Kidney glomerular epithelial cell (primary cell): ENCODE results near the gene HS3ST5.
"Not testable (repeated sequence)": the region's sequence is repeated elsewhere in the genome, so short reads cannot be mapped to it uniquely, and the experiment has no call there.

ENCODE experiments used
- DNase-seq: peaks from one replicate; lab custom pipeline; 2025; lab: John Stamatoyannopoulos, UW

HS3ST5 gene

DNA sequence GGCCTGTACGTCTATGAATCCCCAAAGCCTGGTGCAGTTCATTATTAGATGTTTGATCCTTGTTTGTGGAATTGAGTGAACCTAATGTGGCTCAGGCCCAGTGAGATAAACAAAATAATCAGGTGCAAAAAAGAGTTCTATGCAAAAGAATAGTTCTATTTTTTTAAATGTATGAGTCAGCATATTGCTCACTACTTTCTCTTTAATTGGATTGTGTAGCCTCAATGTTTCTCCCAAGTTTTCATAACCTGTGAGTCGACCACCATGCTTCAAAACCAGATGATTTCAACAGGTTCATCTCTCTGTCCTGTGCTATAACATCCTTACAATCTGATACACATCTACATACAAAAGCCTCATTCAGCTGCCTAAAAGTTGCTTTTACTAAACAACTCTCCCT lies 255.3 kb downstream of the HS3ST5 start:
- no peak for DNase-seq

DNA sequence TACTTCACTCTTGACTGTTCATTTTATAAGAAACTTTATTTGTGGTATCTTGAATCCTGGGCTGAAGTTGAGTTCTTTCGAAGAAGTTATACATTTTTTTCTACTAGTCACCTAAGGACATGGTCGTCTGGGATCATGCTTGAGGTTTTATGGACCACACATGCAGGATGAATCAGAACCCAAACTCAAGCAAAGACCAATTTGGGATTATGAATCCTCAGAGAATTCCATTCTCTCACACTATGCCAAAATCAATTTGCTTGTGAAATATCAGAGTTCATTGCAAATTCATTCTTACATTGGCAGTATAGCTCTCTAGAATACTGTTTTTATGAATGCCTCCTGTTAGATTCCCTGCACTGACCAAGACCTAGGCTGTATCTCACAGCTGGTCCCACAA lies 257.6 kb downstream of the HS3ST5 start:
- no peak for DNase-seq

DNA sequence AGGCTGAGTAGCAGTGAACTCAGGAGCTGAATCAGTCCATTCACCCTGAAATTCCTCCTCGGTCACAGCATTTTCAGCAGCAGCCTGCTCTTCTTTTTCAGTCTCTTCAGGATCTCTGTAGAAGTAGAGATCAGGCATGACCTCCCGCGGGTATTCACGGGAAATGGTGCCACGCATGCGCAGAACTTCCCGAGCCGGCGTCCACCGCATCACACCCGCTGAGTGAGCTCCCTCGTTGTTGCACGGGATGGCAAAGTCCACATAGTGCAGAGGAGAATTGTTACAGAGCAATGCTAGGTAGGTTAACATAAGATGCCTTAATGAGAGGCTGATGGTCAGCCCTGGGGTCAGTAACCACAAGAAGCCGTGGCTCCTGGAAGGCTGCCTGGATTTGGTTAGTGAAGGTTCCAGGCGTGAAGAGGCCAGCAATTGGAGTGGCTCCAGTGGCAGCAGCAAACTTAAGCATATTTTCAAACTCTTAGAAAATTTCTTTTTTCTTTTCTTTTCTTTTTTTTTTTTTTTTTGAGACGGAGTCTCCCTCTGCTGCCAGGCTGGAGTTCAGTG lies 258.4 kb downstream of the HS3ST5 start:
- DNase-seq = no peak

DNA sequence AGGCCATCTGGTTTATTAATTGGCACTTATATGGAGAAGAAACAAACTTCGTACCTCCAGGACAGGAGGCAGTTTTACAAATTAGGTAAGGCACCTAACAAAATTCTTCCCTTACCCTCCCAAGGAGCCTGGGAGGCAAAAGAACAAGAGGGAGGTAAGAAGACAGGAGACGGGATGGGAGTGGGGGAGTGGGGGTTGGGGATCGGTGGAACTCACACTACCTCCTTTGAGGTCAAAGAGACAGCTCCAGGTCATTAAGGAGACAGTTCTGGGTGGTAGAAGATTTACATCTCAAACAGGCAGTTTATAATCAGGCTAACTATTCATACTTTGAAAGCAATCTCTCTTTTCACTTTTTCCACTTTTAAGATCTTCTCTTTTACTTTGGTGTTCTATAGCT lies 259.6 kb downstream of the HS3ST5 start:
- no peak for DNase-seq

DNA sequence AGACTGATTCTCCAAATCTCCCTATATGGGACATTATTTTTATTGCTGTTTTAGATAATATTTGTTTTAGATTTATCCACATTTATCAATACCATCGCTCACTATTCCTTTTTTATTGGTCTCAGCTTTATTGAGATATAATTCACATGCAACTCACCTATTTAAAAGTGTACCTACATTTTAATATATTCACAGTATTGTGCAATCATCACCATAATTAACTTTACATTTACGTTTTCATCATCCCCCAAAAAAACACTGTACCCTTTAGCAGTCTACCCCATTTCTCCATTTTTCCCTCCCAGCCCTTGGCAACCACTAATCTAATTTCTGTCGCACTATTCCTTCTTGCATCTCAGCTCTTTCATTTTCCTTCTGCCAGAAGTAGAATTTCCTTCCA lies 261.1 kb downstream of the HS3ST5 start:
- no peak for DNase-seq

DNA sequence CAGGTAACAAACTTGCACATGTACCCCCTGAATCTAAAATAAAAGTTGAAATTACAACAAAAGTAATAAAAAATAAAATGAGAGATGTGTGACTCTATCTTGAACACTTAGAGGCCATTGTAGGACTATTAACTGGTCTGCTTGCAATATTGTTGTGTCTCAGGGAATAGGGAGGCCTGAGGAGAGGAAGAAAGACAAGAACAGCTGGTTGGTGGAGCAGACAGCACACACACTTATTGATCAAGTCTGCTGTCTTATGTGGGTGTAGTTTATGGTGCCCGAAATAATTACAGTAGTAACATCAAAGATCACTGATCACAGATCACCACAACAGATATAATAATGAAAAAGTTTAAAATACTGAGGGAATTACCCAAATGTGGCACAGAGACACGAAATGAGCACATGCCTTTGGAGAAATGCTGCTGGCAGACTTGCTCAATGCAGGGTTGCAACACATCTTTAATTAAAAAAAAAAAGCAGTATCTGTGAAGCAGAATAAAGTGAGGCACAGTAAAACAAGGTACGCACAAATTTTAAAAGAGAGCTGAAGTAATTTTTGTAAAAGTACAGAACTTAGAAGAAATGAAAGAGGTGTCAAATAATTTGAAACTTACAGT lies 261.8 kb downstream of the HS3ST5 start:
- no peak for DNase-seq

DNA sequence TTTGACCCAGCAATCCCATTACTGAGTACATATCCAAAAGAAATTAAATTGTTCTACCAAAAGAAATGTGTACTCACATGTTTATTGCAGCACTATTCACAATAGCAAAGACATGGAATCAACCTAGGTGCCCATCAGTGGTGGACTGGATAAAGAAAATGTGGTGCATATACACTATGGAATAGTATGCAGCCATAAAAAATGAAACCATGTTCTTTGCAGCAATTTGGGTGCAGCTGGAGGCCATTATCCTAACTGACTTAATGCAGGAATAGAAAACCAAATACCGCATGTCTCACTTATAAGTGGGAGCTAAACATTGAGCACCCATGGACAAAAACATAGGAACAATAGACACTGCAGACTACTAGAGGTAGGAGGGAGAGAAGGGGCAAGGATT lies 262.4 kb downstream of the HS3ST5 start:
- DNase-seq = not testable (repeated sequence)

DNA sequence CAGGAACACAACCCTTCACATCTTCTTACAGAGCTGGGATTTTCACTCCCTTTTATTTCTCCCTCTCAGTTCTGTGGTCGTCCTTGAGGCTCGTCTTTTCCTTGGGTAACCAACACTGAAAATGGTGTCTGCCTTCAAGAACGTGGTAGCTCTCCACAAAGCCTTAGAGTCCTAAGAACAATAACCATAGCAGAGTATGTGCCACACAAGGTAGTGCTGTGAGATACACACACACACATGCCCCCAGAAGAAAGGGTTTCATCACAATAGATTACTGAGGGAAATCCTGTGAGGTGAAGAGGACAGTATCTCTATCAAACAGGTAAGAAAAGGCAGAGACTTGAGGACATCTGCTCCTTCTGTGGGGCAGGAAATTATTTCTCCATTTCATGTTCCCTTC lies 267.0 kb downstream of the HS3ST5 start:
- no peak for DNase-seq

DNA sequence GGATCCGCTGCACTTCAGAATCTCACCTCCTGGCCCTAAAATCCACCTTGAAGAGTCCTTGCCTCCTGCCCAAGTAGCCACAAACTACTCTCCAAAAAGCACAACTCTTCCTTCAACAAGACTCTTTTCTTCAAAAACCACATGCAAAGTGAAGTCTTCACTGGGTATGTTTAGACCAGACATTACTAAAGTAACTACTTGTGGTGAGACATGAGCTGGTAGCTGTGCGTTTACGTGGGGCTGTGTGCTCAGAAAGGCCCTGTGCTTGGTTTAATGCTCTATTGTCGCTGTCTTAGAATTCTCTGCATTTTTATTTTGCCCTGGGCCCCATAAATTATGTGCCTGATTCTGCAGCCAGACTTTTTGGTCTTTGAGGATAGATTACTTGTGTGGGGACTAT lies 267.5 kb downstream of the HS3ST5 start:
- DNase-seq = no peak

DNA sequence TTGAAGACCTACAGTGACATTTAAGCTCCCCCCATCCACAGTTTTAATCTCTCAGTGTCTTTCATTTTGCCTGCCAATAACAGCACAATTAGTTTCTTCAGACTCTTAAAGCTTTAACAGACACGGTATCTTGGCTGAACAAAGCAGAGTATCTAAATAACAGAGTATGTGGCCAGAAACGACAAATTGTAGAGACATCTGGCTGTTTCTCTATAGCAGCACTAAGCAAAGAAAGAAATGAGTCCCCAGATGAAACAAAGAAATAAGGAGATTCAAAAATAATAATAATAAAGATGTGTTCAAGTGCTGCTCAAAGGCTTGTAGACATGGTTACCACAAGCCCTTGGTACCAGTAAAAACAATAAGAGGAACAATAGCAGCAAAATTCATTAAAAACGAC lies 274.1 kb downstream of the HS3ST5 start:
- DNase-seq = no peak

DNA sequence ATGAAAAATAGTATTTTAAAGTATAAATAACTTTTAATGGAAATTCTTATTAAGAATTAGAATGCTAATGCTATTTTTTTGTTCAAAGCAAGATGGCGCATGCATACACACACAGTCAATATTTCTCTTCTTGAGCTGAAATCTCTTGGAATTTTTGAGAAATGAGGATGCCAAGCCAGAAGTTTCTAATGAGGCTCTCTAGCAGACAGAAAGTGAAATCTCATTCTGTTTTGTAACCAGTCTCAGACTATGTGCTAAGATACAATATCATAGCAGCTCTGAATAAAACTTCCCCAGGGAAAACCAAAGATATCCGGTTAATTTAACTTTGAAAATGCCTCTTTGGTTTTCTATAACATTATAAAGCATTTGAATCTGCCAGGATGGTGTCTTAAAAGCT lies 274.7 kb downstream of the HS3ST5 start:
- DNase-seq = no peak

DNA sequence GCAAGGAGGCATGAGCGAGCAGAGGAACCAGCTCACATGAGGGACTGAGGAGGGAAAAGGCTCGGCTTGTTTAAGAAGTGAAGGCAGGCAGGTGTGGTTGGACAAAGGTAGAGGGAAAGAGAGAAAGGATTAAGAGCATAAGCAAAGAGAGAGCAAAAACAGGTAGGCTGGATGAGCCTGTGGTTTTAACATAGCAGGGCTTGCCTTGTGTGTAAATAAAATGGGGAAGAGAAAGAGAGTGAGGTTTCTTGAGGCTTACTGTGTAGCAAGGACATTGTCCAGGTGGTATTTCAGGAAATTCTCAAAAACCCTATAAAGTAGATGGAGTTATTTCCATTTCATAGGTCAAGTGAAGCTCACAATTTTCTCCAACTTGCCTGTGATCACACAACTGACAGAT lies 278.0 kb downstream of the HS3ST5 start:
- DNase-seq = no peak

DNA sequence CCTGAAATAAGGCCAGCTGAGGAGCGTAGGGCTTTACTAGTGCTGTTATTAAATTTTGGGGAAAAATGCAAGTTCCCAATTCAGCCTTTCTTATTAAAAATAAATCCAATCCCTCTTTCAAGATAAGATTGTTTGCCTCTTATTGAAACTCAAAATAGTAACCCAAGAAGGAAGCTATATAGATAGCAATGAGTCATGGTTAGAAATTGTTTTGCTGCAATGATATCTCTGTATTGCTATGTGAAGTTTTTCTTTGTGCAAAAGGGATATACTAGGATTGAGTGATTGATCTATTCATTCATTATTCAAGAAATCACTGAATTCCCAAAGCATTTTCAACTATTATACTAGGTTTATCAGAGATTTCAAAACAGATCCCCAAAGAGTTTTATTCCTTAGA lies 278.9 kb downstream of the HS3ST5 start:
- no peak for DNase-seq

DNA sequence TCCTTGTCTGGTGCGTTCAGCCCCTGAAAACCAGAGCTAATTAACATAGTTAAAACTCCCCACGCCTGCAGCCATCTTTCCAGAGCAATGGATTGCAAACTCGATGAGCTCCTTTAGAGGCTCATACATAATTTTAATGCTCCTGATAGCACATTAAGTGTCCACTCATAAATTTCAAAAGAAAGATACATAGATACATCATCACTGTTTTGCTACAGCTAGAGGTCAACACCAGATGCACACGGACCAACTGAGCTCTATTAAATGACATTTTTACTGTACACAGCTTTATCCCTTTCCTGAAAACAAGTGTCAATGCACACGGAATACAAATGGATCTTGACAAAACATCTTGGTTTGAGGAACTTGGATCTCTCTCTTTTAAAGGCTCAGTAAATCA lies 280.6 kb downstream of the HS3ST5 start:
- DNase-seq = no peak

DNA sequence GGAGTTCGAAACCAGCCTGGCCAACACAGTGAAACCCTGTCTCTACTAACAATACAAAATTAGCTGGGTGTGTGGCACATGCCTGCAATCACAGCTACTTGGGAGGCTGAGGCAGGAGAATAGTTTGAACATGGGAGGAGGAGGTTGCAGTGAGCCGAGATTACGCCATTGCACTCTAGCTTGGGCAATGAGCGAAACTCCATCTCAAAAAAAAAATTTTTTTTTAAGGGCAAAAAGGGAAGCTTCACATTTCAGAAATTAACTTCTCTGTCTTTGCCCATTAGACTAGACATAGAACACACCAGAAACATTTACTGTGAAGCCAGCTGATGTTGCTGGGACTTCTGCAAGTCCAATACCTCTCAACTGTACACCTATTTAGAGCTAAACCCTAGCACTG lies 281.1 kb downstream of the HS3ST5 start:
- DNase-seq = no peak

DNA sequence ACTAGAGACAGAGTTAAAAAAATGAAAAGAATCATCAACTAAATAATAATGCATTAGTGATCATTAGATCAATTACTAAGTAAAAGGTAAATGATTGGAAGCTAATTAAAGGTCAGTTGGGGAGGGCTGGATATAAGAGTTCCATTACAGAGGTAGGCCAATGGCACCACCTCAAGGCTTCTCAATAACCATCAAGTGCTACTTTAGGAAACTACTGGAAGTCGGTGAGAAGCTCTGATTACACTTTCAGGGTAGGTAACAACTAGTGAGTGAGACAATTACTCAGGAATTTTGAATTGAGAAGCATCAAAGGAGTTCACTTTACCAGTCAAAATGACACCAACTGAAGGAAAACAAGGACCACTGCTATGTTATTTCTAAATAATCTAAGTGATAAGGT lies 281.7 kb downstream of the HS3ST5 start:
- no peak for DNase-seq

DNA sequence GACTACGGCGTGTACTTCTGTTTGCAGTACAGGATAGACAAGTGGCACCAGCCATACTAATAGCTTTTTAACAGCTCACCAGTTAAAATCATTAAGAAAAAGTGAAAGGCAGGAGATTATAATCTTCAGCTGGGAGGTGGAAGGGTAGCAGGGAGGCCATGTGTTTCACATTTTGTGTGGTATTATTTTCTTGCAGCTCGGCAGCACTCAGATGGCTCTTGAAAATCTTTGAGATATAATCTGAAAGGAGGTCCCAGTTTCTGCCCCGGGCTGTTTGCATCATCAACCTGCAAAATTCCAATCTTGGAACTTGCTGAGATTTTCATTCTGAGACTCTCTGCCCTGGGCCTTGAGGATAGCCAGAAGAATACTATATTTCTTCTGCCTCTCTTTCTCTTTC lies 284.4 kb downstream of the HS3ST5 start:
- no peak for DNase-seq

DNA sequence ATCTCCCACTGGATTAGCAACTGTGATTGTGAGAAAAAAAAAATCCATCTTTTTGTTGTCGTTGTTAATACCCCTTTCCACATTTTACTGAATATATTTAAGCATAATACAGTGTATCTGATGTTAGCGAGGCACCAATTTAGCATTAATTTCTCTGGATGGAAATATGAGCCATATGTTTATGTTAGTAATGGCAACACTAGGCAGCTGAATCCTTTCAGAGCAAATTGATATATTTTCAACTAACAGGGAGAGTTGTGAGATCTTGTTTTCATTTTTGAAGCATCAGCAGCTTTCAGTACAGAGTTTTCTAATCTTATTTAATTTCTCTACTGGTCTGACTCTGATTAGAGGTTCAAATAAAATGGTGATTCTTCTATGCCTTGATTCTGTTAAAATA lies 287.1 kb downstream of the HS3ST5 start:
- DNase-seq = no peak

DNA sequence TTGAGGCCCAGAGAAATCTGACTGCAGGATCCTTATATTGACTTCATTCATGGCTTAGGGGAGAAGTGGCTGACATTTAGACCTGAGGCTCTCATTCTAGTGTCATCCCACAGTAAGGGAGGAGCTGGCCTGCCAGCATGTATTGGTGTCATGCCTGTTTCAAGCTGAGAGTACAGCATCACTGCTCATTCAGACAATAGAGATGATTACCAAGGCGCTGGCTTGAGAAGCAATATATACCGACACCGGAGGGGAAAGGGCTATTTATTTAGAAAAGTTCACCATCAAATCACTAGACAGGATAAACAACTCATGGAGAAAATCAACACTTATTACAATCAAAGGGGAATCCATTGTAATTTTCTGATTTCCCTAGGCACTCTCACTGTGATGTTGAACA lies 287.5 kb downstream of the HS3ST5 start:
- no peak for DNase-seq

DNA sequence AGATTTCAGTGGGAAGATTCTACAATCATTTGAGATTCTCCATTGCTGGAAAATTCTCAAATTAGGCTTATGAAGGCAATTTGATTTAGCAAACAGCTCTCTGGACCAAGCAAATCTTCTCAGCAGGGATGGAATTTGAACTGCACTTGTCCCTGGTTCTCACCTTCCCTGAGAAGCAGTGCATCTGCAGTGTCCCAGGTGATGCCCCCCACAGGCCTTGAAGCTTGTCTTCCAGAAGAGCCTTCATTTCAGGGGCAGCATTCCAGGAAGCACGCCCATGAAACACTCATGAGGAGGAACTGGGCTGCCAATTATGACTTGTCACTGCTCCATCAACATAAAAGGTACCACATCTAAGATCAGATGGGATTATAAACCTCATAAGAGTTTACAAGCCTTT lies 289.0 kb downstream of the HS3ST5 start:
- DNase-seq = no peak

DNA sequence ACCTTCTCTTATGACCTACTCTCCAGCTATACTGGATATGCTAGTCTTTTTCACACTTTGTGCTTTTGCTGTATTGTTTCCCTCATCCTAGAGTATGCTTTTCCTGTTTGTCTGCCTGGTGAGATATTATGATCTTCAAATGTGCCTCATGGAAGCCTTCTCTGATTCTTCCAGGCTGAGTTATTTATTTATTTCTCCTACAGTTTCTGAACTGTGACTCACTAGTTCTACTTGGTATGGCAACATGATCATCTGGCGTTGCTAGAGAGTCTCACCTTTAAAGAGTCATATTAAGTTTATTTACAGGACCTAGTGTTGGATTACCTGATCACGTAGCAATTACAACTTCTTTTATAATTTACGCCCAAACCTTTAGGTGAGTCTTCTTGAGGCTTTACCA lies 290.7 kb downstream of the HS3ST5 start:
- DNase-seq = peak; percentile 34

DNA sequence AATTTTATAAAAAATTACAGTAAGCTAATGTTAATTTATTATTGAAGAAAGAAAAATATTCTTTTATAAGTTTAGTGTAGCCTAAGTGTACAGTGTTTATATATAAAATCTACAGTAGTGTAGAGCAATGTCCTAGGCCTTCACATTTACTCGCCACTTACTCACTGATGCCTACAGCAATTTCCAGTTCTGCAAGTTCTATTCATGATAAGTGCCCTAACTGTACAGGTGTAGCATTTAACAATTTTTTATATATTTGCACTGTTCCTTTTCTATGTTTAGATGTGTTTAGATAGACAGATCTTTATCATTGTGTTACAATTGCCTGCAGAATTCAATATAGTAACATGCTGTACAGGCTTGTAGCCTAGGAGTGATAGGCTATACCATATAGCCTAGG lies 291.8 kb downstream of the HS3ST5 start:
- DNase-seq = no peak

DNA sequence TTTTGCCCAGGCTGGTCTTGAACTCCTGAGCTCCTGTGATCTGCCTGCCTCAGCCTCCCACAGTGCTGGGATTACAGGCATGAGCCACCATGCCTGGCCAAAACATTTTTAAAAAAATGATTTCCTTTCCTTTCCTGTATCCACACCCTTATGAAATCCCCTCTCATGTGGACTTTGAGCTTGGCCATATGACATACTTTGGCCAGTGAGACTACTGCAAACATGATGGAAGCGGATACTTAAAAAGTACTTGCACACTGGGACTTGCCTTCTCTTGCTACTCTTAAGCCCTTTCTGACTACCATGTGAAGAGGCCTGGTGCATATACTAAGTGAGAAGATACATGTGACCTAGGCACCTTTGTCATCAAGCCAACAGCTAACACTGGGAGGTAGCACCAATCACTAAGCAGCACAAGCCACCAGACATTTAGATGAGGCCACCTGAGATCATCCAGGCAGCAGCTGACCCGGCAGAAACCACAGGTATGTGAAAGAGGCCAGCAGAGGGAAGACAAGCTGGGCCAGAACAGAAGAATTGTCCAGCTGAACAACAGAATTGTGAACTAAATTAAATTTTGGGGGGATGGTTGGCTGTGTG lies 293.4 kb downstream of the HS3ST5 start:
- DNase-seq = no peak

DNA sequence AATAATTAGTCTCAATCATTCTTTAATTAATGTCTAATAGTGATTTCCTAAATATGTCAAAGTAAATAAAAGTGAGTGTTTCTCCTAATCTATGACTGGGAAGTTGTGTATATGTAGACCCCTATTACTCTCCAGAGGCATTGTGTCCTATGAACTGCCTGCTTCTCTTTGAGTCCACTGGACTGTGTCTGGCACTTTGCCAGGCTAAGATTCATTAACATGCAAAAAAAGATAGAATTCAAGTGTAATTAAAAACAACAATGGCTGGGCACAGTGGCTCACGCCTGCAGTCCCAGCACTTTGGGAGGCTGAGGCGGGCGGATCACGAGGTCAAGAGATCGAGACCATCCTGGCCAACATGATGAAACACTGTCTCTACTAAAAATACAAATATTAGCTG lies 298.3 kb downstream of the HS3ST5 start:
- not testable (repeated sequence) for DNase-seq
